CD4-positive, alpha-beta T cell treated with Interleukin-15 for 1 hour (primary cell): Measurements from ENCODE around the gene AFF3.

Experiments used
- DNase-seq: peaks from one replicate; pipeline ENCODE4 v3.0.0-alpha.2; 2020

The AFF3 gene

DNA sequence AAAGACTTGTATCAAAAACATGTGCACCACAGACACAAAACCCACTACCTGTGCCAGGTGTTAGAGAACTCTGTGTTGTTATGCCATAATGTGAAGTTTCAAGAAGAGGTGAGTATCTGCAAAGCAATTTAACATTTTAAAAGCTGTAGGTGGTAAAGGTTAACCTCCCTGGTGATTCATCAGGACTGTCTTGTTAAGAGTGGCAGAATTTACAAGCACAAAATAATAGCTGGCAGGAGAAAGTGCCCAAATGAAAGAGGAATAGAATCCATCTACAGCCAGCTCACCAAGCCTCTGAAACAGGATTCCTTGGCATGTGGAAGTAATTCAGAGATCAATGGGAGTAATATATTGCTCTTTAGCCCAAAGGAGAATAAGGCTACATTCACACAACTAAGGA, 230.7 kb downstream of the AFF3 start:
- DNase-seq: no peak

DNA sequence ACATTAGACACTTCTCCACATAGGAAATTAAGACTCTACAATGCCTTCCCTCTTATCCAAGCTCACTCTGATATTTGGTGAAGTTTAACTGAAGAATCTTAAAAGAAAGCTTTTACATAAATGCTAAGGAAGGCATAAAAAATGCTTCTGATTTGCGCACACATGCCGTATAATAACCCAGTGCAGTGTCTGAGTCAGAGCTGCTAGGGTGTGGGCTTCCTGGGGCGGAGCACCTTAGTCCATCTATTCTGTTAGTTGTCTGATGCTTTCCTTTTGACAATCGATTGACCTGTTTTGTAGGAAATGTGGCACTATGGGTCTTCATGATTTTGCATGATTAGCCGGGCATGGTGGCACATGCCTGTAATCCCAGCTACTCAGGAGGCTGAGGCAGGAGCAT, 231.5 kb downstream of the AFF3 start:
- no peak for DNase-seq

DNA sequence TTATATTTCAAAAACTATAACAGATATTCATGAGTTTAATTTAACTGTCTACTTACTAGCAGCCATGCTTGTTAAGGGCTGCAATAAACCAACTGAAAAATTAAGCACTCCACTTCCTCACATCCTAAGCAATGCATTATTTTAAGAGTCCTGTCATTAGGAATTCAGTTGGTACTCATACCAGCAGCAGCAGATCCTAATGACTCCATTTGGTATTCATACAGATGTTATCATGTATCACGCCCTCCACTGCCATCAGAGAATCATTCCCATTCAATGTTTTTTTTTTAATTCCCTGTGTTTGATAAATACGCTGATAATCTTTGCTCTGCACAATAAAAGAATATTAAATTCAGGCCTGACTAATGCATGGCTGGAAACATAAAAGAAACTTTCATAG, 236.8 kb downstream of the AFF3 start:
- no peak for DNase-seq

DNA sequence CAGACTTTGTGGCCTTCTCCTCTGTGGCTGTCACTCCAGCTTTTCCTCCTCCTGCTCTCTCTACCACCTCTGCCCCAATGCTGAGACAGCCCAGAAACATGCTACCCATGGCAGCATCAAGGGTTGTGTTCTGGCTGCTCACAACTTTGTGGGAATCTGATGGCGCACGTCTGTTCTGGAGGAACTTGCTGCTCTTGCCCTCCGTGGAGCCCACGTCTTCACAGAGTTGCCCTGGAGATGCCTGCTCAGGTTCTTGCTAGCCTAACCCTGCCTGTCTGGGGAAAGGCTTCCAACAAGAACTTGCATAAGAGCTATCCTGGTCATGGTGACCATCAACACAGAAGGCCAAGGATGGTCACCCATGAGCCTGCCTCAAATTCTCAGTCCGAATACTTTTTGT, 237.4 kb downstream of the AFF3 start:
- DNase-seq: no peak

DNA sequence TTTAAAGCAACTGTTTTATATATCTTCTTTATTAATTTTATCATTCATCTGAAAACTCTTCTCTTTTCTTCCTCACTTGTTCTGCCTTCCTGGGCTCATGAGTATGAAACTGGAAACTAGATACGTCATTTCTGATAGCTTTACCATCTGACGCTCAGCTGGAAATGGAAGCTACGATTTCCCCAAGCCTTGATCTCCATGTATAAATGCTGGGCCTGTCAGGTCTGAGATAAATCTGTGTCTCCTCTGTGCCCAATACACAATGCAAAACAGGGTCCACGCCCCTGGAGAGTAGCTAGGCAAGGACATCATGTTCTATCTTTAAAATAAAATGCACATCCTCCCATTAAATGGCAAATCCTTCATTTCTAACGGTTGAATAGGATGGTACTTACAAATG, 238.4 kb downstream of the AFF3 start:
- DNase-seq: no peak

DNA sequence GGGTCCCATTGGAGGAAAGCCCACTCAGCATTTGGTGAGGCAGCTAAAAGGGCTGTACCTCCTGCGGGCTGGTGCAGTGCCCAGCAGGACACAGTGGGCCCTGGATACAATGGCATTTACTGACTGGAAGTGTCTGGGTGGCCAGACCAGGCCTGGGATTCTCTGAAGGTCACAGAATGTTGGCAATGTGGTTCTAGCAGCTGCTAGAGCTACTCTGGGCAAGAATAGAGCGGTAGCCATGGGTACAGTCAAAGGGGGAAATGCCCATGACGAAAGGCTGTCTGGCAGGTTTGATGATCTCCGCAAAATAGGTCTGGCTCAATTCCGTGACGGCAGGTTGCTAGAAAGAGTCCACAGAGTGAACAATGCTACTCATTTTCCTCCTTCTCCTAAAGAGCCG, 241.8 kb downstream of the AFF3 start:
- no peak for DNase-seq

DNA sequence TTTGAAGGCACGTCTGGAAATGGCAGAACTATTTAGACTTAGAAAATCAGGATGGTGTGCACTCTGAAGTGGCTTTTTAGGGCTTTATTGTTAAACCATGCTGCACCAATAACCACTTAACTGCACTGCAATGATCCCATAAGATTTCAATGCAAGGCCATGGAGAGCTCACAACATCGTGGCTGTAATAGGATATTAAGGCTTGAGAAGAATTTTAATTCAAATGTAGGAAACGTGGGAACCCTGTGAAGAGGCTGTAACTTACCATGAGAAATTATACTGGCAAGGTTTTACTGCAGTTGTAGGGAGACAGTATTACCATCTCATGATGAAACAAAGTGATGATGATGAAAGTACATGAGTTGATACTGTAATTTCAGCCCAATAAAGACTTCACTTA, 242.5 kb downstream of the AFF3 start:
- DNase-seq: no peak

DNA sequence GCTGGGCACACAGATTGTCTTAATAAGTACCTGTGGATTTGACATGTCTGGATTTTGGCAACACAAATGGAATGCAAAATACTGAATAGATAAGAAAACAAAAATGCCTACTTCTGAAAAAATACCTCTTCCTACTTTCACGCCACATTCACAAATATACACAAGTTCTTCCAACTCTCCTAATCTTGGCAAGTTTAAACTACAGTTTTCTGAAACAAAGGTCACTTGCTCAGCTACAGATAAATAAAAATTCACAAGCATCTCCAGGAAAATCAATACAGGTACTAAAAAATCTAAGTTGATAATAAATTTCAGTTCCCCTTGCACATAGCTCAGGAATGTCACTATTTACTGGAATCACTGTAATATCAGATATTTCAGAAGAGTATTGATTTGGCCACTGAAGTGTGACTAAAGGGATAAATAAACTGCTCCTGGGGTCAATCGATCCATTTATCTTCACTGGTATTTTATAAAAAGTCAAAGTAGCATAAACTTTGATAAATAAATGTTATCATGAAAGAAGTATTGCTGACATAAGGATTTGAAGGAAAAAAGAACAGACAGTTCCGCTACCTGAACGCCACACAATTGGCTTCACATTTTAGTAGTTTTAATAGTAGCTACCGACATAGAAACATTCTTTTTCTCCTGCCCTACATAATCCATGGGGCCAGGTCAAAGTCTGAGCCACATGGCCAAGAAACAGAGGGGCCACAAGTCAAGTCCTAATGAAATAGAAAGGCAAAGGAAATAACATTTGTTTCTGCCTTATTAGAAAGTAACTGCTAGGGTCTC, 243.1 kb downstream of the AFF3 start:
- DNase-seq: no peak

DNA sequence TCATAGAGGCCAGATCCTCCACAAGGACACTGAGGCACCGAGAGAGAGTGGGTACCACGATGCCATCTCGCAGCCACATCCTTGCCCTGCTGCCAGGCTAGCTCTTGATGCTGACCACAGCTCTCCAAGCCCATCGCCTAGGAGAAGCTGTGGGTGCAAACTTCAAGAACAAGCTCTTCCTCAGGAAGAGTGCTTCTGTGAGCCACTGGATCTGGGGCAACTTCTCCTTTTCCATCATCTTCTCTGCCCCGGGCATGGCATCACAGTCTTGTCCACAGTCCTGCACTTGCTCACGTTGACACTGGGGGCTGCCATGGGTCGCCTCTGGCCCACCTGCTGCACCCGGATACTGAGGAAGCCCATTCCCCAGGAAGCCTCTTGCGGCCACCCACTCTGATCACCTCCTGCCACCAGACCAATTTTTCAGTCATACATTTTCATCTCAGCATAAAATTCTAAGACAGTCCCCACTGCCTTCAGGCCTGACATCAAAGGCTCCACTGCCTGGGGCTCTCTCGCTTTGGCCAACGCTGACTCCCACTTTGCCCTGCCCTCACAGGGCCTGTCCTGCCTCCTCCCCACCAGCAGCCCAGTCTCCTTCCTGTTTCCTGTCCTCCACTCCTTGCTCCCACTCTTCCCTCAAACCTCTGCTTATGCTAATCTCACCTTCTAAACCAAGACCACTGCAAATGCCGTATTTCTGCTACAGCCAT, 243.9 kb downstream of the AFF3 start:
- no peak for DNase-seq

DNA sequence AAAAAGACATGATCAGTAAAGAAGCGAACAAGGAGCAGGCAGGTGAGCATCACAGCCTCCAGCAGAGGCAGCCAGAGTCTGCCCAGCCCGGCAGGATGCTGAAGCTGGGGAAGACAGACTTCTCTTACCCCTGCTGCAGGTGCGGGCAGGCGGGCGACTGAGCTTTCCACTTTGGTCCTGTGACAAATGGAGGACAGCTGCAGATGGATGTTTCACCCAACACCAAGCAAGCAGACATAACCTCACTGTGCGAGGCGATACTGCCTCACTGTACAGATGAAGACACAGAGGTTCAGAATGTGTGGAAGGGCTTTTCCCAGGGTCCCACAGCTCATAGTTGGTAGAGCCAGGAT, 251.0 kb downstream of the AFF3 start:
- no peak for DNase-seq

DNA sequence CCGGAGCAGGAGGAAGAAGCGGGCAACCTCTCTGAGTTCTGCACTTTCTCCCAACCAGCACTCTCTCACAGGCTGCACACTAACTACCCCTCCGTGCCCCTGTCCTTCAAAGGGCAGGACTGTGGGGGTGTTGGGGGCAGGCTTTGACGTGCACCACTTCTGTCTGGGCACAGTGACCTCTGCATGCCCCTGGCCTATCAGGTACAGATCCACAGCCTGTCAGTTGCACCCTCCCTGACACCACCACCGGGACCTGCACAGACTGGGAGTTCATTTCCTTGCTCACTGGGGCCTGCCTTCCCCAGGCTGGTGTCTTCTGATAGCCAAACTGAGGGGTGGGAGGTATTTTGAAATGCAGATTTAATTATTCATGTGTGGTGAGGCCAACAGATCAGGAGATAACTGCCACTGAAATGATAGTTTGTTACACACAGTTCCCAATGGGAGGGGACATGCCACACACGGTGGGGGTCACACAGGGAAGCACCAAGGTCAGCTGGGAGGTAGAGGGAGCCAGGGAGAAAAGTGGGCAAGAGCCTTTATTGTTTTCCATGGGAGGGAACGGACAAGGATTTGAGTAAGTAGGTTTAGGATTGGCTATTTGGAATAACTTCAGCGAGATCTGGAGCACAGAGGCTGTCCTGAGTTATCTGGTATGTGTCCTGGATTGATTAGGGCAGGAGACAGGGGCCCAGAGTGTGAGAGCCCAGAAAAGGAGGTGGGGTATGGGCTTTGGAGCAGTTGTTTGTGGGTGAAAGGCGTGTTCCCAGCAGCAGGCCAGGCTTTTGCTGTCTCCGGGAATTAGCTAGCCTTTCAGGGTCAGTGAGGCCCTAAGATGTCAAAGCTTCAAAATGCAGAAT, 251.6 kb downstream of the AFF3 start:
- DNase-seq: no peak

DNA sequence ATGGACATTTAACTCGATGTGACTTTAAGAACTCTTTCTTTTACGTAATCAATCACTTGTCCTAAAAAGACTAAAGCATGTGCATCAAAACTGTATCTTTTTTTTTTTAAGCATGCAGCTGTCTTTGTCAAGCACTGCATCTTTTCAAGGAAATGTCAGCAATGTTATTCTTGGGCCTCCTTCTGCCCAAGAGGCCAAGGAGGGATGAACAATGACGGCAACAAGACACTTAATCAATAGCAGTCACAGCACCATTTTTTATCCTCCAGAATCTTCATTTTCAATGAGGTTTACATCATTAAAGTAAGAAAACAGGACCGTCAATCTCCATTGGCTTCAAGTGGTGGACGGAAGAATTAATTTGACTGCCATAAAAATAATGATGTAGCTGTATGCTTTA, 253.8 kb downstream of the AFF3 start:
- no peak for DNase-seq

DNA sequence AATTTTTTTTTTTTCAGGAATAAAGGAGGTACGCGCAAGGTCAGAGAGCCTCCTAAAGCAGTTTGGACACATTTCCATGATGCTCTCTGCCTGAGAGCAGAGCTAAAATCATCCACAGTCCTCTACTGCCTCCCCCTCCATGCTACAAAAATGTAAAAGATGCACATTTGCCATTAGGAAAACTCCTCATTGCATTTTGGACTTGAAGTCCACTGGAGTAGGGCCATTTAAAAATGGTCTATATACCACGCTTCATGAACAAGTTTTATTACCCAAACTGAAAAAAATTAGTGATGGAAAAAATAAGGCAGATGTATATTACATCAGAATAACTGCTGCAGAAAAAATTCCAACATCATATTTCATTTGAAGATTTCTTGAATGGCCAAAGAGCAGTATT, 256.0 kb downstream of the AFF3 start:
- no peak for DNase-seq

DNA sequence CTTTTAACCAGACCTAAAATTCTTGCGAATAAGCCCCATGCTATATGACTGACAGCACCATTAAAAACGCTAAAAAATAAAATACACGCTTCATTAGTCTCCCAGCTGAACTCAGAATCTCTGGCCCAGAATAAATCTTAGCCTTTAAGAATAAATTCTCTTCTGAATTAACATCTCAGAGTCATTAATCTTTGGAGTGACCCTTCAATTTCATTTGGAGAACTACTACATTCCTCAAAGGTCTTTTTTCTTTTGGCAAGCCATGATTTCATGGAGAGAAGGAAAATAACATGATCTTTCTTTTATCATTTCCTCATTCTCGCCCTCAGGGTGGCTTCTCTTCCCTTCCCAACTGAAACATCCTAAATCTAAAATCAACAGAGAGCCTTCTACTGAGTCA, 259.0 kb downstream of the AFF3 start:
- no peak for DNase-seq

DNA sequence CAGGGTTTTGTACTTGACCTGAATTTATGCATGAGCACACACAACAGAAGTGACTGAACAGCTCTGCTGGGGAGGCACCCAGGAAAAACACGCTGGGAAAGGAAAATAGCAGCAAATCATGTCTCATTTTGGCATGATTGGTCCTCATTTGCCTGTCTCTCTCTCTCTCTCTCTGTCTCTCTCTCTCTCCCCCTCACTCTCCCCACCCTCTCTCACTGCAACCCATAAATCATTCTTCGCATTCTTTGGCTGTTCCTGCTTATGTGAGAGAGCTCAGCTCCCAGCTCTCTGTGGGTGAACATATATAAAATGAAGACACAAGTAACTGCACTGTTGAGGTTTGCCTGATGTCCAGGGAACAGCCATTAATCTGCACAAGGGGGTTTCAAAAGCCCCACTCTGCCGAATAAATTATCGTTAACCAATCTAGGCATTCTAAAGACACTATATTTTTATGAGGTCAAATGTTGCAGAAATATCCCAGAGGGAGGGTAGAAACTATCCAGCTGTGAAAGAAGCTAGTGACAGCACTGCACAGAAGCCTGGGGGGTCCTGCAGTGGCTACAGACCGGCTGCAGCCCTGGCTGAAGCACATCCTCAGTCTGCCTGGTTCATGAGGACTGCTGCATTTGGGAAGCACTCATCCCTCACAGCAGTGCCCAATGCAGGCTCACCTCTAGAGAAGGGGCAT, 260.3 kb downstream of the AFF3 start:
- no peak for DNase-seq

DNA sequence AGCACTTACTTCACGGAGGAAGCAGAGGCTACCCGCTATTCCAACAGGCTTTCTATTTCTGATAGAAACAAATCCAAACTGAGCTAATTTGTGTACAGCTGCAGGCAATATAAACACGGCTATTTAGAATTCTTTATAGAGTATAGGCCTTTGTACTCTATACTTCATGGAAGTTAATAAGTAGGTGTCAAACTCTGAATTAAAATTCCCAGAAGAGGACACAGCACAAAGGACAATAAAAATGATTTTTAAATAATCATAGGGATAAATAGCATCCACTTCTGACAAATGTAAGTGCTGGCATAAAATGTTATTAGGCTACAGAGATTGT, 261.5 kb downstream of the AFF3 start:
- DNase-seq: no peak

DNA sequence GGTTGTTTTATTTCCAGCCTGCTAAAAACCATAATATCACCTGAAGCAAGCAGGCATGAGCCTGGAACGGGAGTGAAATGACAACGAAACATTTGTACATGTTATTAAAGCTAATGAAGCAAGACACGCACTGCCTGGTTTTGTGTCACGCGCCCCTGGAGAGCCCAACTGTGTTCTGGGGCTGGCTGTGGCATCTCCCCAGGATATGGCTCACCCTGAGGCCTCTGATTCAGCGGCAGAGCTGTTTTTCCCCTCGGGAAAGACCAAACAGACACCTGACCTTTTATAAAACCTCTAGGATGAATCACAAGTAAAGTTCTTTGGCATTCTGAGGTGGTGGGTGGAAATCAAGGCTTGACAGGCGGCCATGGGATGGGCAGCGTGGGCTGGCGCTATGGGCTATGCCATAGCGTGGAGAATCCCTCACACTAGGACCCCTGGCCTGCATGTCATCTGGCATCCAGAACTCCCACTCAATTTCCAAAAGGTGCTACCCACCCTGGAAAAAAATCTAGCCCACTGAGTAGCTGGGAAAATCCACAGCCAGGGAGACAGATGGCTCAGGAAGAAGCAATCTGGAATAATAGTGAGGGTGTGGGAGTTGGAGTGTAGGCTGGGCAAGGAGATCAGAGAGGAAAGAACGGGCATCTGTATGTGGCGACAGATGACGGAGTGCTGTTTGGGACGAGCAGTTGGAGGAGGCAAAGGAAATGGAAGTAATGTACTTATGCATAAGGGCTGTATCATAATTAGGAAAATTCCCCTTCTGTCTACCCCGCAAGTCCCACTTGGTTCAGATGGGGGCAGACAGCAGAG, 262.0 kb downstream of the AFF3 start:
- no peak for DNase-seq

DNA sequence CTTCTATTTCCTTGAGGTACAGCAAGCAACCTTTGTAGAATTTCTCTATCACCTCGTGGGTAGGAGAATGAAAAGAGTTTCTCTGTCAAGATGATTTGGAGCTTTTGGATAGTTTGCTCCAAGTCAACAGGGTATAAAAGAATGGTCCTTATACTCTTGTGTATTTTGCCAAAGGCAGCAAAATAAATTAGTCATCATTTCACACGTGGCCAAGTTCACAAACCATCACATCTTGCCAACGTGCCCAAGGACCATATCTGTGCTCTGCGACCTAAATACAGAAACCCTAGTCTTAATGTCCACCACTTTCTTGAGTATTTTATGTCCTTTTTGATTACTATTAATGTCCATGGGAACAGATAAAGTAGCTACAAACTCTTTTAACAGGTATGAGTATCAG, 262.9 kb downstream of the AFF3 start:
- no peak for DNase-seq

DNA sequence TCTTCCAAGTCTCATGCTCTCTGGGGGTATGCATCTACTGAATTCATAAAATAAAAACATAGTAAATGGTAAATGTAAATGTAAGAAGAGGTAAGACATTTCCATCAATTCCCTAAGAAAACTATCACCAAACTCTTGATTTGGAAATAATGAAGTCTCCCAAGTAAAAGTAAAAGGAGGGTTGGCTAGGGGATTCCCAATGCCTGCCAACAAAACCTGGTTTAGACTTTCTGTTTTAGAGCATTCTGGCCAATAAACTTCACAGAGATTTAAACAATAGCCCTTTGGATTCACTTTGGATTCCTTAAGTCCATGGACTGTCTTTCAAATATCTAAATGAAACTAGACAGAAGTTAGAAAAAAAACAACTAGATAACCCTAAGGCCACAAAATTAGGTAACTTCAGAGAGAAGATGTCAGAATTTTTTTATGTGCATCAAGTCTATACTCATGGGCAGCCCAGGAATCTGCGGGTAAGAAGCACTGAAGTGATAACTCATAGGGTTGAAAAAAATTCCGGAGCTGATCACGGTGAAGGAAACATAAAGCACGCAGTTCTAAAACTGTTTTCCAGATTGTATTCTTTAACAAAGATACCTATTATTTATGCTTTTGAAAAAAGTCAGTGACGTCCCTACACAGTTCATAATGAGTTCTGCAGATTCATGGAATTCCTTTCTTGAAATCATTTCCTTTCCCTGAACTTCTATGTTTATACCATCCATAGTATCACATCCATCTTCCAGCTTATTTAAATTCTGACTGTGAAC, 263.6 kb downstream of the AFF3 start:
- DNase-seq: no peak

DNA sequence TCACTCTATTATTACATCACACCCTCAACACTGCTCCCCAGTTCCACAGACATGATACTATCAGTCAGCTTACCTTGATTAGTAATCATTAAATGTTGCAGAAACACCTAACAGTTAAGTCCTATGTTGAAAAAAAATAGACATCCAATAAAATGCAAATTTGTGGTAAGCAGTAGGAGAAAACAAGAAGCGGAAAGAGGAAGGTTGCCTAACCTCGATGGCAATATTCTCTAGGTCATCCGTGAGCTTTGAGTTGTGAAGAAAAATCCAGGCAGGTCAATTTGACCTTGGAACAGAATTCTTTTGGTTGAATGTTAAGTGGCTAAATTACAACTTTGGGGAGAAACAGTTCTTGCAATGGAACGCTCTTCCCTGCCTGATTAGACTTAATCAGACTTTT, 264.4 kb downstream of the AFF3 start:
- no peak for DNase-seq

DNA sequence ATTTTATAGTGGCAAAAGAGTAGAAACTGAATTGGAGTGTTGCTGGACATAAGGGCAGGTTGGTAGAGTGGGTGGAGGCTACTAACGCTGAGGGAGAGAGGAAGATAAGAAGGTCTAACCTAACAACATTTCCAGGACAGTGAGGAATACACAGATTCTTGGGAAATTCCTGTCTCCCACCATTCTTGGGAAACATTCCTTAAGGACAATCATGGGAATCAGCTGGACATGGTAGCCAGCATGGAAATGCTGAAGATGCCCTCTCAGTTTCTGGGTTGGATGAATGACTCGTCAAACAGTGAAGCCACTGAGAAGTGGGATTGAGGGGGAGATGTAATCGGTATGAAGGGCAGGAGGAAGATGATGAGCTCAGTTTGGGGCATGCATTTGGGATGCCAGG, 265.4 kb downstream of the AFF3 start:
- no peak for DNase-seq
